Activated CD8-positive, alpha-beta memory T cell treated with anti-CD3 and anti-CD28 coated beads for 4 hours (primary cell): ENCODE measurements around the gene PUSL1.

ENCODE experiments used
- DNase-seq, 2 donors: peaks; one replicate each; pipeline ENCODE4 v3.0.0-alpha.2; 2020; ENCODE audit warnings: low read depth in 2 of 2

PUSL1 gene

GRCh38 chr1:1307923-1308755 is at the start of gene PUSL1, which contains the start of gene ACAP3:
Gene PUSL1, plus strand, starts transcription at chr1:1308597. Its CDS starts 47 bp downstream, at chr1:1308644.
Gene ACAP3, minus strand, starts transcription at chr1:1307930. Its CDS starts 115 bp downstream, at chr1:1307815.
- DNase-seq, result peak; percentile 73 to 77

- no peak for DNase-seq
These were observed 49.3 kb upstream of the PUSL1 start for GRCh38 chr1:1259119-1259488.

GRCh38 chr1:1259540-1259939 is 48.9 kb upstream of the PUSL1 start:
- DNase-seq, result no peak

GRCh38 chr1:1259951-1260600 is 48.3 kb upstream of the PUSL1 start:
- no peak for DNase-seq

GRCh38 chr1:1260843-1261560 is 47.4 kb upstream of the PUSL1 start:
- no peak for DNase-seq

GRCh38 chr1:1262071-1262470 is 46.3 kb upstream of the PUSL1 start:
- DNase-seq, result no peak

- DNase-seq, result no peak
These were observed 45.6 kb upstream of the PUSL1 start for GRCh38 chr1:1262758-1263157.

- no peak for DNase-seq
These were observed 44.4 kb upstream of the PUSL1 start for GRCh38 chr1:1264026-1264425.

- no peak for DNase-seq
These were observed 43.5 kb upstream of the PUSL1 start for GRCh38 chr1:1264868-1265272.

GRCh38 chr1:1267488-1268283 is 40.7 kb upstream of the PUSL1 start:
- DNase-seq, result no peak

GRCh38 chr1:1268284-1268682 is 40.1 kb upstream of the PUSL1 start:
- no peak for DNase-seq

GRCh38 chr1:1270813-1271212 is 37.6 kb upstream of the PUSL1 start:
- no peak for DNase-seq

GRCh38 chr1:1272341-1273208 is 35.8 kb upstream of the PUSL1 start:
- DNase-seq, result no peak

GRCh38 chr1:1273209-1273511 is 35.2 kb upstream of the PUSL1 start:
- DNase-seq, result no peak

GRCh38 chr1:1273512-1274298 is 34.7 kb upstream of the PUSL1 start, which contains the start of gene UBE2J2:
Gene UBE2J2, minus strand, starts transcription at chr1:1273854. Its CDS starts 5,862 bp downstream, at chr1:1267992.
- peak; percentile 85 for DNase-seq

GRCh38 chr1:1274299-1274930 is 34.0 kb upstream of the PUSL1 start:
- DNase-seq, result no peak

- DNase-seq, result no peak
These were observed 33.4 kb upstream of the PUSL1 start for GRCh38 chr1:1274931-1275431.

GRCh38 chr1:1275836-1276235 is 32.6 kb upstream of the PUSL1 start:
- DNase-seq, result no peak

GRCh38 chr1:1278620-1279019 is 29.8 kb upstream of the PUSL1 start:
- no peak for DNase-seq
